Effector memory CD8-positive, alpha-beta T cell (primary cell): ENCODE measurements around the gene TGFB1.

ENCODE experiments used
- ATAC-seq: fragments of 150-1000 bp; cut with Tn5 transposase; replicated peaks from 2 replicates; pipeline ENCODE4 v1.10.0; 2021; ENCODE audit warnings: mild to moderate bottlenecking, moderate library complexity
- DNase-seq, 3 experiments: peaks; one replicate each; pipeline ENCODE4 v3.0.0; 2021
- H3K27ac Mint-ChIP-seq, 2 donors: one replicate each; pipeline ENCODE4 v1.8.0; 2022; ENCODE audit warnings: mild to moderate bottlenecking in 2 of 2, mixed read lengths in 2 of 2, moderate library complexity in 2 of 2
- H3K27me3 Mint-ChIP-seq, 2 donors: one replicate each; pipeline ENCODE4 v1.8.0; 2022; ENCODE audit warnings: mixed read lengths in 2 of 2
- H3K36me3 Mint-ChIP-seq: one replicate; pipeline ENCODE4 v1.8.0; 2022; ENCODE audit warnings: mild to moderate bottlenecking, moderate library complexity, mixed read lengths; ENCODE audit not compliant: insufficient read depth
- H3K4me1 Mint-ChIP-seq, 2 donors: one replicate each; pipeline ENCODE4 v1.8.0; 2022; ENCODE audit warnings: low read depth in 2 of 2, mixed read lengths in 2 of 2
- H3K4me3 Mint-ChIP-seq, 2 donors: one replicate each; pipeline ENCODE4 v1.8.0; 2022; ENCODE audit warnings: mild to moderate bottlenecking in 2 of 2, mixed read lengths in 2 of 2, moderate library complexity in 2 of 2
- H3K9me3 Mint-ChIP-seq, 2 donors: one replicate each; pipeline ENCODE4 v1.8.0; 2022; ENCODE audit warnings: mixed read lengths in 2 of 2

The TGFB1 gene

GRCh38 chr19:41328842-41329225, 24.9 kb downstream of the TGFB1 start:
- Mint-ChIP-seq H3K4me1 (peaks cover 65 to 68% of the 10 kb centered on the region in 2 donors), H3K9me3 (no peaks in the 10 kb centered on the region), H3K4me3 (peak overlapping the region; percentile 77 to 78), H3K27me3 (no peaks in the 10 kb centered on the region), H3K36me3 (peaks cover 100% of the 10 kb centered on the region), H3K27ac (peak overlapping the region; percentile 97 to 98)
- ATAC-seq (no peak), DNase-seq (no peak)

- Mint-ChIP-seq H3K9me3 (no peaks in the 10 kb centered on the region), H3K4me1 (peaks cover 66 to 69% of the 10 kb centered on the region in 2 donors), H3K27me3 (no peaks in the 10 kb centered on the region), H3K4me3 (peak overlapping the region; percentile 77 to 78), H3K36me3 (peaks cover 100% of the 10 kb centered on the region), H3K27ac (peak overlapping the region; percentile 97 to 98)
- no peak for DNase-seq
- ATAC-seq = peak; percentile 36
Measured at GRCh38 chr19:41328157-41328841, 25.4 kb downstream of the TGFB1 start.

- peak; percentile 62 for ATAC-seq
- Mint-ChIP-seq H3K36me3 (peaks cover 100% of the 10 kb centered on the region), H3K27ac (peak overlapping the region; percentile 97 to 98), H3K9me3 (no peaks in the 10 kb centered on the region), H3K4me1 (peaks cover 70% of the 10 kb centered on the region in 2 donors), H3K4me3 (peak overlapping the region; percentile 77 to 78), H3K27me3 (no peaks in the 10 kb centered on the region)
- DNase-seq = peak; percentile 92 to 94 (median 94)
Measured at GRCh38 chr19:41327576-41328156, 26.1 kb downstream of the TGFB1 start.

- Mint-ChIP-seq H3K4me3 (peak overlapping the region; percentile 77 to 78), H3K4me1 (peaks cover 68 to 73% of the 10 kb centered on the region in 2 donors), H3K9me3 (no peaks in the 10 kb centered on the region), H3K27me3 (no peaks in the 10 kb centered on the region), H3K27ac (peak overlapping the region; percentile 97 to 98), H3K36me3 (peaks cover 100% of the 10 kb centered on the region)
- DNase-seq (peak in 2 of 3 experiments; percentile 47 to 52), ATAC-seq (peak; percentile 6)
Measured at GRCh38 chr19:41327076-41327575, 26.6 kb downstream of the TGFB1 start.

- ATAC-seq = no peak
- H3K4me1 Mint-ChIP-seq = peaks cover 58 to 65% of the 10 kb centered on the region in 2 donors
- peak overlapping the region; percentile 77 to 78 for H3K4me3 Mint-ChIP-seq
- peak in 1 of 3 experiments; percentile 39 for DNase-seq
- peaks cover 100% of the 10 kb centered on the region for H3K36me3 Mint-ChIP-seq
- H3K9me3 Mint-ChIP-seq = no peaks in the 10 kb centered on the region
- peak overlapping the region; percentile 97 to 98 for H3K27ac Mint-ChIP-seq
- H3K27me3 Mint-ChIP-seq = no peaks in the 10 kb centered on the region
Measured at GRCh38 chr19:41325947-41326706, 27.6 kb downstream of the TGFB1 start.

GRCh38 chr19:41325640-41325946, 28.1 kb downstream of the TGFB1 start:
- Mint-ChIP-seq H3K9me3 (no peaks in the 10 kb centered on the region), H3K36me3 (peaks cover 100% of the 10 kb centered on the region), H3K4me3 (peak overlapping the region; percentile 53 to 56), H3K27ac (peak overlapping the region; percentile 97 to 98), H3K27me3 (no peaks in the 10 kb centered on the region), H3K4me1 (peaks cover 55 to 64% of the 10 kb centered on the region in 2 donors)
- no peak for ATAC-seq
- no peak for DNase-seq

- Mint-ChIP-seq H3K9me3 (no peaks in the 10 kb centered on the region), H3K4me3 (peak overlapping the region; percentile 53 to 56), H3K27me3 (no peaks in the 10 kb centered on the region), H3K36me3 (peaks cover 100% of the 10 kb centered on the region), H3K27ac (peak overlapping the region; percentile 97 to 98), H3K4me1 (peaks cover 51 to 60% of the 10 kb centered on the region in 2 donors)
- no peak for ATAC-seq
- no peak for DNase-seq
Measured at GRCh38 chr19:41324921-41325639, 28.6 kb downstream of the TGFB1 start.

- H3K27ac Mint-ChIP-seq = peak overlapping the region; percentile 97 to 98
- H3K36me3 Mint-ChIP-seq = peaks cover 100% of the 10 kb centered on the region
- H3K27me3 Mint-ChIP-seq = no peaks in the 10 kb centered on the region
- no peaks in the 10 kb centered on the region for H3K9me3 Mint-ChIP-seq
- peaks cover 51 to 68% of the 10 kb centered on the region in 2 donors for H3K4me1 Mint-ChIP-seq
- DNase-seq (no peak), ATAC-seq (no peak)
- peak overlapping the region in 1 of 2 donors; percentile 56 for H3K4me3 Mint-ChIP-seq
Measured at GRCh38 chr19:41324231-41324702, 29.5 kb downstream of the TGFB1 start.

GRCh38 chr19:41323430-41324125, 30.1 kb downstream of the TGFB1 start:
- H3K36me3 Mint-ChIP-seq = peaks cover 100% of the 10 kb centered on the region
- DNase-seq (no peak), ATAC-seq (no peak)
- H3K4me3 Mint-ChIP-seq = peak overlapping the region in 1 of 2 donors; percentile 62
- H3K27ac Mint-ChIP-seq = peak overlapping the region; percentile 97 to 98
- no peaks in the 10 kb centered on the region for H3K9me3 Mint-ChIP-seq
- no peaks in the 10 kb centered on the region for H3K27me3 Mint-ChIP-seq
- H3K4me1 Mint-ChIP-seq = peaks cover 44 to 63% of the 10 kb centered on the region in 2 donors

- ATAC-seq = no peak
- Mint-ChIP-seq H3K27me3 (no peaks in the 10 kb centered on the region), H3K9me3 (no peaks in the 10 kb centered on the region), H3K4me1 (peaks cover 41 to 63% of the 10 kb centered on the region in 2 donors), H3K36me3 (peaks cover 100% of the 10 kb centered on the region), H3K4me3 (peak overlapping the region in 1 of 2 donors; percentile 62), H3K27ac (peak overlapping the region; percentile 94 to 98)
- DNase-seq = no peak
Measured at GRCh38 chr19:41323023-41323422, 30.7 kb downstream of the TGFB1 start.

- H3K36me3 Mint-ChIP-seq = peaks cover 100% of the 10 kb centered on the region
- no peak for DNase-seq
- H3K27ac Mint-ChIP-seq = peak overlapping the region; percentile 94 to 98
- no peaks in the 10 kb centered on the region for H3K27me3 Mint-ChIP-seq
- H3K4me3 Mint-ChIP-seq = peak overlapping the region in 1 of 2 donors; percentile 62
- ATAC-seq = no peak
- H3K4me1 Mint-ChIP-seq = peaks cover 43 to 62% of the 10 kb centered on the region in 2 donors
- no peaks in the 10 kb centered on the region for H3K9me3 Mint-ChIP-seq
Measured at GRCh38 chr19:41322451-41322850, 31.3 kb downstream of the TGFB1 start.

- peaks cover 44 to 63% of the 10 kb centered on the region in 2 donors for H3K4me1 Mint-ChIP-seq
- DNase-seq (no peak), ATAC-seq (no peak)
- H3K9me3 Mint-ChIP-seq = no peaks in the 10 kb centered on the region
- peak overlapping the region in 1 of 2 donors; percentile 49 for H3K4me3 Mint-ChIP-seq
- peak overlapping the region in 1 of 2 donors; percentile 98 for H3K27ac Mint-ChIP-seq
- H3K36me3 Mint-ChIP-seq = peaks cover 100% of the 10 kb centered on the region
- H3K27me3 Mint-ChIP-seq = no peaks in the 10 kb centered on the region
Measured at GRCh38 chr19:41321600-41322270, 32.0 kb downstream of the TGFB1 start.
